ENCODE results near the gene PPP2R2B. TPM values are rescaled to one million over a fixed set of nuclear protein-coding genes. Genes with fewer than 3 reads are reported as not detected.

PPP2R2B gene
- polyA plus RNA-seq, 1 experiment = 0.58 TPM

- no peak for TF ChIP-seq CTCF (IDR thresholded peaks at IDR 0.05; ENCODE audit: insufficient read depth, low read depth, low read length)
- ChIA-PET POLR2A (no interaction called here), CTCF (no interaction called here)
- H3K4me3 ChIP-seq (ENCODE audit: low read depth, low read length) = no peak overlapping the region
- no peaks in the 10 kb centered on the region for H3K27me3 ChIP-seq (ENCODE audit: control insufficient read depth, insufficient read depth, low read length)
- H3K36me3 ChIP-seq (ENCODE audit: control insufficient read depth, insufficient read depth, low read length) = no peaks in the 10 kb centered on the region
- DNase-seq (ENCODE audit: low read depth) = no peak
Observed at GRCh38 chr5:146904890-146905289, 26.3 kb upstream of the PPP2R2B start.

- Histone ChIP-seq H3K27me3 (ENCODE audit: control insufficient read depth, insufficient read depth, low read length) (no peaks in the 10 kb centered on the region), H3K36me3 (ENCODE audit: control insufficient read depth, insufficient read depth, low read length) (no peaks in the 10 kb centered on the region), H3K4me3 (ENCODE audit: low read depth, low read length) (no peak overlapping the region)
- DNase-seq (ENCODE audit: low read depth) = no peak
- ChIA-PET CTCF (no interaction called here), POLR2A (no interaction called here)
- TF ChIP-seq CTCF (IDR thresholded peaks at IDR 0.05; ENCODE audit: insufficient read depth, low read depth, low read length) = no peak
Observed at GRCh38 chr5:146903789-146904188, 25.2 kb upstream of the PPP2R2B start.

GRCh38 chr5:146902471-146902870 lies 23.9 kb upstream of the PPP2R2B start:
- no peak for TF ChIP-seq CTCF (IDR thresholded peaks at IDR 0.05; ENCODE audit: insufficient read depth, low read depth, low read length)
- POLR2A ChIA-PET = no interaction called here
- CTCF ChIA-PET = no interaction called here
- H3K36me3 ChIP-seq (ENCODE audit: control insufficient read depth, insufficient read depth, low read length) = no peaks in the 10 kb centered on the region
- H3K4me3 ChIP-seq (ENCODE audit: low read depth, low read length) = no peak overlapping the region
- no peak for DNase-seq (ENCODE audit: low read depth)
- H3K27me3 ChIP-seq (ENCODE audit: control insufficient read depth, insufficient read depth, low read length) = no peaks in the 10 kb centered on the region

GRCh38 chr5:146897061-146897460 lies 18.5 kb upstream of the PPP2R2B start:
- no peak for DNase-seq (ENCODE audit: low read depth)
- Histone ChIP-seq H3K4me3 (ENCODE audit: low read depth, low read length) (no peak overlapping the region), H3K27me3 (ENCODE audit: control insufficient read depth, insufficient read depth, low read length) (no peaks in the 10 kb centered on the region), H3K36me3 (ENCODE audit: control insufficient read depth, insufficient read depth, low read length) (no peaks in the 10 kb centered on the region)
- ChIA-PET POLR2A (no interaction called here), CTCF (interaction anchor here (0.9 kb wide), 1 partner anchor 11 kb away, joined by 3 read pairs; no protein-coding TSS in a partner anchor)
- TF ChIP-seq CTCF (IDR thresholded peaks at IDR 0.05; ENCODE audit: insufficient read depth, low read depth, low read length) = no peak

- no peak for TF ChIP-seq CTCF (IDR thresholded peaks at IDR 0.05; ENCODE audit: insufficient read depth, low read depth, low read length)
- no peaks in the 10 kb centered on the region for H3K27me3 ChIP-seq (ENCODE audit: control insufficient read depth, insufficient read depth, low read length)
- DNase-seq (ENCODE audit: low read depth) = no peak
- ChIA-PET POLR2A (no interaction called here), CTCF (interaction anchor here (0.9 kb wide), 1 partner anchor 17 kb away, joined by 3 read pairs; the partner anchor contains the start of gene PPP2R2B)
- H3K4me3 ChIP-seq (ENCODE audit: low read depth, low read length) = no peak overlapping the region
- no peaks in the 10 kb centered on the region for H3K36me3 ChIP-seq (ENCODE audit: control insufficient read depth, insufficient read depth, low read length)
Observed at GRCh38 chr5:146894753-146895521, 16.4 kb upstream of the PPP2R2B start.
